ENCODE results near the gene NUMBL. TPM values are rescaled to one million over a fixed set of nuclear protein-coding genes. Genes with fewer than 3 reads are reported as not detected.
"Not testable (repeated sequence)": the region's sequence is repeated elsewhere in the genome, so short reads cannot be mapped to it uniquely, and the experiment has no call there.

The NUMBL gene
- total and polyA plus RNA-seq, 2 of the 8 experiments (the other 6 are each of a cell fraction or from before 2014, with no cell fraction given), result 13.5 to 24.8 TPM

DNA sequence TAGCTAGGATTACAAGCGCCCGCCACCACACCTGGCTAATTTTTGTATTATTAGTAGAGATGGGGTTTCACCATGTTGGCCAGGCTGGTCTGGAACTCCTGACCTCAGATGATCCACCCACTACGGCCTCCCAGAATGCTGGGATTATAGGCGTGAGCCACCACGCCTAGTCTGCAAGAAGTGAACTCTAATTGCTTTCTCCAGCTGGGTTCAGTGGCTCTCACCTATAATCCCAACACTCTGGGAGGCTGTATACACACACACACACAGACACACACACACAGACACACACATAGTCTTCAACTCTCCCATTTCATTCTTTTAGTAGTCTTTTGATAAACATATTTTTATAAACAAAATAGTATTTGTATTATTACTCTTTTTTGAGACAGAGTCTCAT is 39.6 kb upstream of the NUMBL start:
- not testable (repeated sequence) for H2BK5ac ChIP-seq (ENCODE audit: low read depth, low read length); H3K23ac ChIP-seq (ENCODE audit: insufficient read length); H3K23me2 ChIP-seq (ENCODE audit: low read depth, low read length); DNase-seq (ENCODE audit: low read depth in 1 of 2, low spot score in 2 of 2); H3K27ac ChIP-seq (ENCODE audit: low read depth, low read length); H4K20me1 ChIP-seq (replicated peaks in 1 of 2; ENCODE audit: control insufficient read depth in 1 of 2, insufficient read depth in 2 of 2, low read length in 2 of 2); H3K9me3 ChIP-seq (ENCODE audit: insufficient read depth in 2 of 2, low read depth in 1 of 2, low read length in 1 of 2); H3K9ac ChIP-seq (replicated peaks in 1 of 4; ENCODE audit: extremely low read depth in 1 of 4, low read depth in 3 of 4, low read length in 3 of 4); H3K14ac ChIP-seq (ENCODE audit: insufficient read length); H2AK5ac ChIP-seq (ENCODE audit: low read depth, low read length); H4K5ac ChIP-seq (ENCODE audit: insufficient read length, low read depth, low read length); H3K56ac ChIP-seq (replicated peaks; ENCODE audit: insufficient read length, low read depth, low read length); FAIRE-seq; H2AFZ ChIP-seq (ENCODE audit: low read length); H4K91ac ChIP-seq (replicated peaks; ENCODE audit: insufficient read length, low read length); H3K4me2 ChIP-seq (ENCODE audit: insufficient read depth in 1 of 2, low read depth in 2 of 2, low read length in 2 of 2); H3K4me1 ChIP-seq (replicated peaks in 1 of 4; ENCODE audit: control insufficient read depth in 3 of 4, insufficient read depth in 4 of 4, low read length in 3 of 4); H3K4me3 ChIP-seq (ENCODE audit: extremely low read depth in 1 of 4, insufficient read depth in 2 of 4, low read depth in 3 of 4, low read length in 4 of 4); H2BK120ac ChIP-seq (replicated peaks; ENCODE audit: low read depth, low read length); H2BK20ac ChIP-seq (ENCODE audit: low read length); H2BK12ac ChIP-seq (ENCODE audit: low read depth, low read length); H3K4ac ChIP-seq (replicated peaks; ENCODE audit: insufficient read length, low read depth, low read length); H2BK15ac ChIP-seq (ENCODE audit: low read length); H4K8ac ChIP-seq (ENCODE audit: extremely low read depth, insufficient read depth, low read length); H3K79me1 ChIP-seq (ENCODE audit: low read depth, low read length); H3K27me3 ChIP-seq (replicated peaks in 1 of 4; ENCODE audit: control insufficient read depth in 3 of 4, extremely low read depth in 1 of 4, insufficient read depth in 3 of 4, low read length in 3 of 4); H3K79me2 ChIP-seq (ENCODE audit: control insufficient read depth in 1 of 2, insufficient read depth in 2 of 2, low read length in 2 of 2); H3K18ac ChIP-seq (ENCODE audit: extremely low read depth, low read length)
- H3K36me3 ChIP-seq (ENCODE audit: control insufficient read depth in 2 of 4, insufficient read depth in 4 of 4, low read length in 3 of 4), result peaks cover 4 to 26% (median 14%) of the 10 kb centered on the region in 4 experiments; a peak in 6 of 8 replicates
- ChIA-PET POLR2A (ENCODE audit: partially characterized antibody) (interaction anchor here (0.6 to 2.0 kb wide), 7 partner anchors 10 to 161 kb away, joined by 3 to 6 read pairs (median 3); partner anchors contain the start of genes ACTMAP and EGLN2), CTCF (ENCODE audit: partially characterized antibody) (interaction anchor here (0.7 to 1.4 kb wide), 3 partner anchors 9 to 524 kb away, joined by 3 to 4 read pairs (median 4); no protein-coding TSS in a partner anchor)
- 89% methylated on average over 5 of the region's 5 CpGs; no CpG with 5 or more reads in 1 of the 2 experiments for WGBS, 2 experiments (ENCODE audit: extremely low coverage in 1 of 2, insufficient coverage in 1 of 2, insufficient read length in 1 of 2, insufficient replicate concordance in 2 of 2, low coverage in 1 of 2, low lambda C conversion rate in 2 of 2, missing lambda C conversion rate in 1 of 2)
